Mucosa of descending colon (tissue), 3 donors: ENCODE measurements around the gene SNX21. TPM values are rescaled to one million over a fixed set of nuclear protein-coding genes. Genes with fewer than 3 reads are reported as not detected.

Experiments
- ATAC-seq: fragments of 200-7000 bp; cut with Tn5 transposase; one replicate; pipeline ENCODE4 v1.9.1; 2020; ENCODE audit warnings: mild to moderate bottlenecking, moderate library complexity
- DNase-seq, 3 donors: peaks; one replicate each; pipeline ENCODE4 v3.0.0-alpha.2; 2020
- H3K36me3 ChIP-seq: fragments of 200-600 bp; one replicate; pipeline ENCODE4 v1.8.0; 2021; ENCODE audit warnings: low read depth, mild to moderate bottlenecking
- H3K4me1 ChIP-seq: fragments of 200-600 bp; one replicate; pipeline ENCODE4 v1.8.0; 2021; ENCODE audit warnings: low read depth, mild to moderate bottlenecking
- H3K4me3 ChIP-seq: fragments of 200-600 bp; one replicate; pipeline ENCODE4 v1.8.0; 2021; ENCODE audit warnings: mild to moderate bottlenecking
- H3K9me3 ChIP-seq: fragments of 200-600 bp; one replicate; pipeline ENCODE4 v1.8.0; 2021; ENCODE audit warnings: mild to moderate bottlenecking
- CTCF ChIP-seq: fragments of 200-600 bp; IDR thresholded peaks from one replicate; pipeline ENCODE4 v1.8.0; 2022; ENCODE audit warnings: antibody characterized with exemption, mild to moderate bottlenecking
- intact Hi-C, 2 donors: fragments of 100-400 bp; cut with DNase I in 1 of 2; cut with micrococcal nuclease in 1 of 2; formaldehyde crosslinking; loops; one replicate each; pipeline versions ENCODE4 v1.11.0 to v1.11.1; 2022; cut with DNase I, micrococcal nuclease
- total RNA-seq, 3 donors: library from RNA; stranded (reverse); fragmentation: NEBNext Ultra II Directional in 2 of 3; extraction: Animal tissue kit (Norgen Biotek cat#: 25700) in 2 of 3; gene quantifications; one replicate each; pipeline versions ENCODE4 v1.2.1 to v1.2.4, GENCODE V29; 2021 to 2023
- donor health status: DM: no; HTN: no; CAD: no; lungs with moderate emphysema.
- donor health status: DM: no; HTN: no; CAD: no.
- donor health status: DM: no; HTN: yes; CAD: no.

The SNX21 gene
- total RNA-seq, 3 donors from 2014 or later = 13.8 to 31.5 (median 14.0) TPM

GRCh38 chr20:45853484-45853883, 19.9 kb downstream of the SNX21 start:
- ATAC-seq = no peak
- Histone ChIP-seq H3K9me3 (no peaks in the 10 kb centered on the region), H3K4me3 (no peak overlapping the region), H3K36me3 (no peaks in the 10 kb centered on the region), H3K4me1 (peaks cover 25% of the 10 kb centered on the region)
- DNase-seq = no peak
- no peak for TF ChIP-seq CTCF
- intact Hi-C loops = no loop called here

- peaks cover 42% of the 10 kb centered on the region for H3K4me1 ChIP-seq
- peak within 1 kb of the TSS; percentile 80 for H3K4me3 ChIP-seq
- no peak for TF ChIP-seq CTCF
- ATAC-seq (peak; percentile 97), DNase-seq (peak; percentile 86 to 99 (median 89))
- no peaks in the 10 kb centered on the region for H3K36me3 ChIP-seq
- intact Hi-C loops = no loop called here
- no peaks in the 10 kb centered on the region for H3K9me3 ChIP-seq
These were observed 23.7 kb downstream of the SNX21 start, which contains the start of the genes ACOT8 and ZSWIM3 for GRCh38 chr20:45857114-45857881. Gene ACOT8, minus strand, starts transcription at chr20:45857392. Its CDS starts 77 bp downstream, at chr20:45857315. Gene ZSWIM3, plus strand, starts transcription at chr20:45857614. Its CDS starts 212 bp downstream, at chr20:45857826.

GRCh38 chr20:45857882-45858216, 24.2 kb downstream of the SNX21 start:
- H3K4me3 ChIP-seq = peak overlapping the region; percentile 80
- intact Hi-C loops = no loop called here
- ATAC-seq = peak; percentile 25
- H3K9me3 ChIP-seq = no peaks in the 10 kb centered on the region
- H3K4me1 ChIP-seq = peaks cover 44% of the 10 kb centered on the region
- no peak for TF ChIP-seq CTCF
- no peak for DNase-seq
- no peaks in the 10 kb centered on the region for H3K36me3 ChIP-seq

GRCh38 chr20:45859916-45860315, 26.3 kb downstream of the SNX21 start:
- Histone ChIP-seq H3K4me1 (peaks cover 52% of the 10 kb centered on the region), H3K9me3 (no peaks in the 10 kb centered on the region), H3K36me3 (no peaks in the 10 kb centered on the region), H3K4me3 (no peak overlapping the region)
- ATAC-seq (no peak), DNase-seq (no peak)
- no peak for TF ChIP-seq CTCF
- intact Hi-C loops = no loop called here

GRCh38 chr20:45860560-45861220, 27.1 kb downstream of the SNX21 start:
- no peak for DNase-seq
- no peaks in the 10 kb centered on the region for H3K9me3 ChIP-seq
- intact Hi-C loops = no loop called here
- no peak for TF ChIP-seq CTCF
- no peak for ATAC-seq
- H3K36me3 ChIP-seq = no peaks in the 10 kb centered on the region
- H3K4me3 ChIP-seq = no peak overlapping the region
- H3K4me1 ChIP-seq = peaks cover 47% of the 10 kb centered on the region
